IPS-NIHi11 (cell line): ENCODE data around the gene GLDC.
"Not testable (repeated sequence)": the region's sequence is repeated elsewhere in the genome, so short reads cannot be mapped to it uniquely, and the experiment has no call there.

Experiments used
- DNase-seq: peaks from one replicate; pipeline ENCODE4 v3.0.0; 2012; ENCODE audit warnings: mixed read lengths, low spot score

GLDC gene

DNA sequence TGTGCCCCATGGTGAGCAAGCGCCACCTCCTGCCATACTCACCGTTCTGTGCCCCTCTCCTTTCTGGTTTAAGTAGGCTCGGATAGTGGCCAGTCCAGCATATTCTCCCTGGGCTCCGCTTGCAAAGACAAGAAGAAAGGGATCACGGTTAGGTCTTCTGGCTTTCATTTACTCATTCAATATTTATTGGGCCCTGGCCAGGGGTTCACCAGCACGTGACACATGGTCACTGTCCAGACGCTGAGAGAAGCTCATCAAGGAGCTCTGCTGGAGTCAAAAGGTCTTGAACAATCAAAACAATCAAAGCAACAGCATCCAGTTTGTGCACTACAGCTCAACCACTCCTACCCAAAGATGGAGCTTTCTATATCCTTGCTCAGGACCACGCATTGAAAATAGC is 80.2 kb downstream of the GLDC start:
- no peak for DNase-seq

DNA sequence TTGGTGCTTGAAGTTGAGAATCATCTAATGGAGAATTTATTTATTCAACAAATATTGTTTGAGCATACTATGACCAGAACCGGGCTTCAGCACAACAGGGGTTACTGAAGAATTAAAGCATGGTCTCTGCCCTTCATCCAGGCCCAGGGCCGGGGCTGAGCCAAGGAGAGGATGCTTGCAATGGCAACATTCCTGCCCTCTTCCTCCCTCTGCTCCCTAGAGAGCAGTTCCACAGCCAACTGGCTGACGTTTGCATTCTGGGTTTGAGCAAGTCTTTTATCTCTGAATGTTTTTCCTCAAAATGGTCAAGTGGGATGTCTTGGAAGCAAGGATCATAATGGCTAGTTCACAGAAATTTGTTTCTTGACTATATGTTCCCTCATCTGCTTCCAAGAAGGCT is 80.7 kb downstream of the GLDC start:
- DNase-seq, result no peak

DNA sequence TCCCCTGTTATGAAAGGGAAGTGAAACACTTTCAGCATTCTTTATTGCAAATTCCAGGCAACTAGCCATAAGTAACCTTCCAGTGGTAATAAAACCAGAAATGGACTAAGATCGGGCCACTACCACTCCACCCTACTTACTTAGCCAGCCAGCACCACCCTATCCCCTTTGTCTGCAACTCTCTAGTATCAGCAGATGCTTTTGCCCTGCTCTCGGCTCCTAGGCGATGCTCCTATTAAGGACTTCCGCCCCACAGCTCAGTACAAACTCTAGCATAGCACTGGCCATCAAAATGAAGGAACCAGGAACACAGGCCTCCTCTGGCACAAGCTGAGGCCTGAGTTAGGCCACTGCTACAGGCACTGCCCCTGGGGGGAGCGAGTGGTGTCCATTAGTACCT is 81.2 kb downstream of the GLDC start:
- DNase-seq, result no peak

DNA sequence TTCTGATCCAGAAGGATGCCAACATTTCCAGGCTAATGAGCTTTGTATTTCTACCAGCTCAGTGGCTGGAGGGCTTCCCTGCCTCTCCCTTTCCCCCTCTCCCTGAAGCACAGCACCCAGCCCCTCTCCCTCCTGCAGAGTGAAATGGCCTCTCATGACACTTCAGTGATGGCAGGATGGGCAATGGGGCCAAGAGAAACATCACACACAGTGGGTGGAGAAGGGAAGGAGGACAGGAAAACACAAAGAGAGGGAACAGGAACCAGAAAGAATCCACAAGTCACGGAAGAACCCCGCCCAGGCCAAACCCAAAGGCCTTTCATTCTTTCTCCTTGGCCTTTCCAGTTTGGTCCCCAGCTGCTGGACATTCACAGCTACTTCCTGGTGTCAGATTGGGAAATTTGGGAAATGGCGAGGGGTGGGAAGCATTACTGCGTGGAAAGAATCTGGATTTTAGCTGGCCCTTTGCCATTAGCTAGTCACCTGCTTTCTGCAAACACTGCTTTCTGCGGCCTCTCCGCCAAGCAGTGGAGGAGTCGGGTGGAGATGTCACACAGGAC is 82.6 kb downstream of the GLDC start:
- no peak for DNase-seq

DNA sequence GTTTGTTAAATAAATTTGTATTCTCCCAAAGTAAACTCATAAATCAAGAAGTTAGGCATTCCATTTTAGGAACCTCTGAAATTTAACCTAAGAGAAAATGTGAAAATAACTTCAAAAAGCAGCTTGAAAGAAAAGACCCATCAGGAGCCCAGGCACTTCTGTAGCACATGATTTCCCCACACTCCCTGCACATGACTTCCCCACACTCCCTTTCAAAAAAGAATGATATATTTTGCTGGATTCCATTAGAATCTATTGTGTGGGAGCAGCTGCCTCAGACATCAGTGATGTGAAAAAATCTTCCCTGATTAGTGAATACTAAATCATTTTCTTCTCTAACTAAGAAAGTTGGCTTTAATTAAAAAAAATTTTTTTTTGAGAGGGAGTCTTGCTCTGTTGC is 83.3 kb downstream of the GLDC start:
- DNase-seq, result no peak

DNA sequence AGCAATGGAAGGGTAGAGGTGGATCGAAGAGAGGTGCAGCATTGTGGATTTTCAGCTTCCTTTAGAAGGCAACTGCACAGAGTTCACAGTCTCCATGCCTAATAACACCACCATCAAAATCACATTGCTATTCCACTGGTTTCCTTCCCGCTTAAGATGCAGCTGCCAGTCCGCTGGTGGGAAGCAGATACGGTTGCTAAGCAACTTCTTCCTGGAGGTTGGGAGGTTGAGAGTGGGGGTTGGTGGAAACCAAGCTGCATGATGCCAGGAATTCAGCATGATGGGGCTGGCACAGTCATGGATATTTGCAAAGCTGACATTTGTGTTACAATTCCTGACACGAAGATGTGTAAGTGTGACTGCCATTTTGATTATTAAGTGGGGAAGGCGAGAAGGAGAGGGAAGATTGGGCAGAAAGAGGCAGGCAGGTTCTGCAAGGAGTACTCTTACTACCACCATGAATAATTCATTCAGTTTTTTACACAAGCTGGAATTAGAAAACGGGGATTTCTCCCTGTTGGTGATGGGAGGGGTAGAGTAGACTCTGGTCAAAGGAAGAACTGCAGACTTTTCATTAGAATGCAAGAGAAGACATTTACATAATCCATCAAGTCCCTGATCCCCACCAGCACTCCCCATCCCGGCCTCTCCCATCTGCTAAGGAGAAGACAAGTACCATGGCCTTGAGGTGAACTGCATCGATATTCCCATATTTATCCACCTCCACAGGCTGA is 87.5 kb downstream of the GLDC start:
- DNase-seq, result peak; percentile 27

DNA sequence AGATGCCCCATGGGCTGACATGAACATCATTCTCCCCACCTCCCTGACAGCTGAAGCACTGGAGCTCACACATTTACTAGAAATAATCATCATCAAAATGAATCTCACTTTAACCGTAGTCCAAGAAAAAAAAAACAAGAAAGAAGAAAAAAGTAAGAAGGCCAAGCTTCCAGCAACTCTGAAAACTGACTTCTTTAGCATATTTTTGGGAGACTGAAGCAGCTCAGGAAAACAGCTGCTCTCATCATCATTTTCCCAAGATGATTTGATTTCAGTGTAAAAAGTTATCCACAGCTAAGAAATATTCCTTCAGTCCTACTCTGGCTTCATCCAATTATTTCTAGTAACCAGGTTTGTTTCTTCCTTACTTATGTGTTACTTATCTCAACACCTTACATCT is 91.7 kb downstream of the GLDC start:
- DNase-seq, result no peak

DNA sequence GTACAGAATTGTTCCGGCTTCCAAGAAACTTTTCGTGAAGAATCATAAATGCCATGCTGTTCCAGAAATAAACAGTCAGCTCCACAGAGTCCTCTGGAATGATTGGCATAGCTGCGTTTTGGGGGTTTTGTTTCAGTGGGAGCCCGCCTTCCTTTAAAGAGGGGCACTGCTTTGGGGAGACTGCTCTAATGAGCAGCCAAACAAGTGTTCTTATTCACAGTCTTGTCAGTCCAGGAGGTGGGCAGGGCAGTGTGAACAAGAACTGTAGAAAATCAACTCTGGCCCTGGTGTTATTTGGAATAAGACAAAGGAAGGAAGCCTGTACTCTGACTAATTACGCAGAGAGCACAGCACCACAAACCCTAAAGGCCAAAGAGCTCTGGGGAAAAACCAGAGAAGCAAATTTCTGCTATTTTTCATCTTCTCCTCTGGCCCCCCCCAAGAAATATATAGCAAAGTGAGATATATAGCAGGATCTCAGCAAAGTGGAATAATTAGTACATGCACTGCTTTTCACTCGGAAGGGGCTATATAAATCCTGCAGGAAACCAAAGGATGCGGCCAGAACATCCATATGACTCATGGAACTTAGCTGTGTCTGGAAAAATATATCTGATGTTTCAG is 92.9 kb downstream of the GLDC start:
- DNase-seq, result no peak

DNA sequence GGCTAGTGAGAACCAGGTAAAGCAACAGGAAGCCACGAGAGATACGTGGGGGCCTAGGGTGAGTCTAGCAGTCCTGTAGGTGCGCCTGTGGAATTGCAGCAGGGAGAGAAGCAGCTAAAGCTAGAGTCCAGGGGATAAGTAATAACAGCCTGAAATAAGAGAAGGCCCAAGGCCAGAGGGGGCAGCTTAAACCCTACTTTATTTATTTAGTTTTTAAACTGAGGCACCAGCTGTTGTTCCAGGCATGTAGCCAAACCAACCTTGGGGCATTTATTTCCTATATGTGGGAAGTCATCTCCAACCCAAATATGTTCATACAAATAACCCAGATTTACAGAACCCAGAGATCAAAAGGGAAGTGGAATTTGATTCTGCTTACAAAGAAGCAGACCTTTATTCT is 93.5 kb downstream of the GLDC start:
- no peak for DNase-seq

DNA sequence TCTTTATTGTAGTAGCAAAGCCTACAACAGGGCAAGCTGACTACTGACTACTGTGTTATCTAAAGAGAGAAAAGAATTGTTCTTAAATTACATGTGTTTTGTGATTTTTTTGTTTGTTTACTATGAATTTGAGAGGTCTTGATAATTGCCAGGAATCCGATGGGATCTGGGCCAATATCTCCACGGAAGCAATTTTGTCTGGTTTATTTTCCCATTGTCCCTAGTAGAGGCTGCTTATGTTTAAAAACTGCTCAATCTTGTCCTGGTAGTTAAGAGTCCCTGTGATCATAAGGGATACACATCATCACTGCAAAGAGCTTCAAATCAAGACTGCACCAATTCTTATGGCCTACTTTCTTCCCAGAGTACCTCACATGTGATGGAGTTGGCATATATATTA is 94.4 kb downstream of the GLDC start:
- DNase-seq, result no peak

DNA sequence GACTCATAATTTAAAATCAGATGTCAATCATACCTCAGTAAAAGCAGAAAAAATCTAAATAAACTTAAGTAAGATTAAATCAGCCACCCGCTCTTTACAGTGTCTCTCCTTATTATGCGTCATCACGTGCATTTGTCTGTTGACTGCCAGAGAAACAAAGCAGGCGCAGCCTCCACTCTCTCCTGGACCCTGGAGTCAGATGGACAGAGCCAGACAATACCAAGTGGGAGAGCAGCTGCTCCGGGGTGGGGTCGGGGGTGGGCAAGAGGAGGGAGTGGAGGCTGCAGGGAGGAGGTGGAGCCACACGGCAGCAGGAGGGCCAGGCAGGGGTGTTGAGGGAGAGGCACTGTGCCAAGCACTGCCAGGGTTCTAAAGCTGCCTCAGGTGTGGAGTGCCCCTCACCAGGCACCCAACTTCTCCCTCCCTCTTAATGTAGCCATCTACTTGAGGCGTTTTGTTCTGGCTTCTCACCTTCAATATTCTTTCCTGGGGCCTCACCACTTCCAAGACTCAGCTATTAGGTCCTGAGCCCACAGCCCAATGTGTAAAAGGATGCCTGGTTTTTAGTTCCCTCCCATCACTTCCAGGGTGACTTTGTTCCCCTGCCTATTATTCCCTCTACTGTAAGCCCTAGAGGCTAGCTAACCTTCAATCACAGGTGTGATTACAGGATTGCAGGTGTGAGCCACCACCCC is 96.3 kb downstream of the GLDC start:
- DNase-seq, result no peak

DNA sequence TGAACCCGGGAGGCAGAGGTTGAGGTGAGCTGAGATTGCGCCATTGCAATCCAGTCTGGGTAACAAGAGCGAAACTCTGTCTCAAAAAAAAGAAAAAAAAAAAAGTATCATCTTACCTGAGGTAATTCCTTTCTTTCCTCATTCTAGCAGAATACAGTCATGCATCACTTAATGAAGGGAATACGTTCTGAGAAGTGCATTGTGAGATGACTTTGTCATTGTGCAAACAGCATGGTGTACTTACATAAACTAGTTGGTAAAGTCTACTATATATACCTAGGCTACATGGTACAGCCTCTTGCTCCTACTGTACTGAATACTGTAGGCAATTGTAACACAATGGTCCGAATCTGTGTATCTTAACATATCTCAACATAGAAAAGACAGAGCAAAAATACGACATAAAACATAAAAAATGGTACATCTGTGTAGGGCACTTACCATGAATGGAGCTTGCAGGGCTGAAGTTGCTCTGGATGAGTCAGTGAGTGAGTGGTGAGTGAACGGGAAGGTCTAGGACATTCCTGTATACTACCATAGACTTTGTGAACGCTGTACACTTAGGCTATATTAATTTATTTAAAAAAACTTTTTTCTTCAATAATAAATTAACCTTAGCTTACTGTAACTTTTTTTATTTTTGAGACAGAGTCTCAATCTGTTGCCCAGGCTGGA is 100.4 kb downstream of the GLDC start:
- DNase-seq, result no peak

DNA sequence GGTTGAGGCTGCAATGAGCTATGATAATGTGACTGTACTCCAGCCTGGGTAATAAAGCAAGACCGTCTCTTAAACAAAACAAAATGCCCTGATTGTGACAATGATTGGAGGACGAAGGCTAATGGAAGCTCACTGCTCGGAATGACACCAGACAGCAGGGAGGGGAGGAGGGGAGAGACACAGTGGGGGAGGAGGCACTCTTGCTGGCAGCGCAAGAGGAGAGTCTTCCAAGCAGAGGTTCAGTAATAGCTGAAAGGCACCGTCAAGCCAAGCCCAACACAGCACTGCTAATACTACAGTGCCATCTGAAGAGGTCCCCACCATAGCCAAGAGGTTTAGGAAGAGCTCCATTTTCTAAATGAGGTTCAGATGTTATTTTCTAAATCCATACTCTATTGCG is 102.3 kb downstream of the GLDC start:
- no peak for DNase-seq

DNA sequence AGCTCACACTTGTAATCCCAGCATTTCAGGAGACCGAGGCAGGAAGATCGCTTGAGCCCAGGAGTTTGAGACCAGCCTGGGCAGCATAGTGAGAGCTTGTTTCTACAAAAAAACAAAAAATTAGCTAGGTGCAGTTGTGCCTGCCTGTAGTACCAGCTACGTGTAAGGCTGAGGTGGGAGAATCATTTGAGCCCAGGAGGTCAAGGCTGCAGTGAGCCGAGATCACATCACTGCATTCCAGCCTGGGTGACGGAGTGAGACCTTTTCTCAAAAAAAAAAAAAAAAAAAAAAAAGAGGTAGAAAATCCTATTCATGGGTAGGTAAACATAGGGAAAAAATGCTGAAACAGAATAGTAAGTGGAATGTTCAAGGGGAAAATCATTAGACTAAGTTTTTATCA is 102.9 kb downstream of the GLDC start:
- DNase-seq, result not testable (repeated sequence)

DNA sequence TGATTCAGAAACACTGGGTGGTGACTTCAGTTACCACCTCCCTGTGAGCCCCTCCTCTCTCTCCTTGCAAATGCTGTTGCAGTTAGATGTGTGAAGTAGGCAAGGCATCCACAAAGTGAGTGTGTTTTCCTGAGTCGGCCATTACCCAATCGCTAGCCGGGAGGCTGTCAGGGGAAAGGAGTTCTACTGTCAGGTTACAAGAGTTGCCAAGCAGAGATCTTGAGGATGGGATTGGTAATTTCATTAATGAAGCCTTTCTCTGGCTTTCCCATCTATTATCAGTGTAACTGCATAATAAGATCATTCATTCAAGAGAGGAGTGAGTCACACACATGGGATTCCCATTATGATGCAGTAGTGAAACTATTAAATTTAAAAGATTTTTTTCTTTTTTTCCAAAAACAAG is 106.9 kb downstream of the GLDC start:
- no peak for DNase-seq

DNA sequence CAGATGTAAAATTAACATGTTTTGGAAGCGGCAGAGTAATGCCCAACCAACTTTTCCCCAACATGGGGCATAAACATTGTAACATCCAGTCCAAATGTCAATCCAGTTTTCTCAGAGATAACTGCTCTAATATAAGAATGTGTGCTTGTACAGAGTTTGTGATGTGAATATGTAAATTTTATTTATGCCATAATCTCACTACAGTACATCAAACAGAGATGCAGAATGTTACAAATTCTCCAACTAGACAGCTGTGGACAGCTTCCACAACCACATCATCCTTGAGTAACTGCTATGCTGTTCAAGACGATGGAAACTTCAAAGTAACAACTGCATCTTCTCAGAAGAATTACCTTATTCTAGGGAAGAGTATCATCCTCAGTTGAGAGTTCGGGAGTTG is 109.9 kb downstream of the GLDC start:
- no peak for DNase-seq

DNA sequence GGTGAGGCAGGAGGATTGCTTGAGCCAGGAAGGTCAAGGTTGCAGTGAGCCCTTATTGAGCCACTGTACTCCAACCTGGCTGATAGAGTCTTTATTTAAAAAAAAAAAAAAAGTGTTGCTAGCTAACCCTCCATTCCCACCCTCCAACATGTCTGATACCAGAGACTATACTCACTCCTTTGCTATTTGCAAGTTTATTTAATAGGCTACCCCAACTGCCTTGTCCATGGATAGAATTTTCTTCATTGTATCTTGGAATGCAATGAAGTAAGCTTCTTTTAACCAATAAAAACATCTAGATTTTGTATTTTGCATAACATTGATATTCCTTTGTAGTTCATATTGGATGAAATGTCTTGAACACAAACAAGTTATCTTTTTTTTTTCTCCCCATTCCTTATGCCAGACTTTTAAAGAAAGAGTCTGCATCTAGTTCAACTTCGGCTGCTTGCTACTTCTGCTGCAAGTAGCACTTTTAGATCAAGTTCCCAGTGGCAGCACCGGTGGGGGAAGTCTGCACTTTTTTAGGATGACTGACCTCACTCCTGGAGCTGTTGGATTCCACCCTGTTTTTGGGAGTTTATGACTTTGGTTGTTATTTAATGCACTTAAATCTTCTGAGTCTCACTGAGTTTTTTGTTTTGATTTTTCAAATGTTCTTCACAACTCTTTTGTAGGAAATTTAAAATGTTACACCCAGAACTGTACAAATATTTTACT is 120.0 kb downstream of the GLDC start:
- no peak for DNase-seq

DNA sequence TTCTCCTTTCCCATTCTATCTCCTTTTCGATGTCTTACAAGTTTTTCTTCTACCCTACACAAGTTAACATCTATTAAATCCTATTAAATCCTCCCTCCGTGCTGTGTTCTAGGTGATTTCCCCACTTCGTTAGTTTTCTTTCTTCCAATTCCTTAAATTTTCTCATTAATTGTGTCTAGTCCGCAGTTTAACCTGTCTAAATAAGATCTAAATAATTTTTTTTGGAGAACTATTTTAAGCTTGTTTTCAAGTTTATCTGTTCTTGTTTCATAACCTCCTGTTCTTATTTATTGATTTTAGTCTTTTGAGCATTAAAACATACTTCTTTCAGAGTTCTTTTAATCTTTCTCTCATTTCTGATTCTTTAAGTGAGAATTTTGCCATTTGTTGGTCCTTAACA is 123.3 kb downstream of the GLDC start:
- no peak for DNase-seq

DNA sequence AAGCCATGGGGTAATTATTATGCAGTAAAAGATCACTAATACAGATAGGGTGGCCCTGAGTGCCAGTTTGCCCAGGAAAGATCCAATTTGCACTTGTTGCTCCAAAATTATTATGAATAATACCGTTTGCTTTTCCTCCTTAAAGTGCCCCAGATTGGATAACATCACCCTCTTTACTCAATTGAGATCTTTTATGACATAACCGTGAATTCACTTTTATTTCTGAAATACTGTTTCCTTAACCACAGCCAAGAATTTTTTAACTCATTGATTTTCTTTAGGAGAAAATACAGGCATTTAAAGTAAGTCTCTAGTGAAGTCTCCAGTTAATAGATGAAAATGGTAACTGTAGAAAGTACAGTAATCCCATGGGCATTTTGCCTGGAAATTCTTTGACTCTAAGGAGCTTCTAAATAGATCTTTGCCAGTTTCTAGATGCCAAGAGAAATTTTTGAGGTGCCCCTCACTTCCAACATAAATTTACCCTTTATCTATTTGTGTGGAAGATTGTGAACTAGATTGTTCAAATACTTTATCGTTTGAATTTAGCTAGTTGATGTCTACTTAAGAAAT is 133.4 kb downstream of the GLDC start:
- DNase-seq, result no peak

DNA sequence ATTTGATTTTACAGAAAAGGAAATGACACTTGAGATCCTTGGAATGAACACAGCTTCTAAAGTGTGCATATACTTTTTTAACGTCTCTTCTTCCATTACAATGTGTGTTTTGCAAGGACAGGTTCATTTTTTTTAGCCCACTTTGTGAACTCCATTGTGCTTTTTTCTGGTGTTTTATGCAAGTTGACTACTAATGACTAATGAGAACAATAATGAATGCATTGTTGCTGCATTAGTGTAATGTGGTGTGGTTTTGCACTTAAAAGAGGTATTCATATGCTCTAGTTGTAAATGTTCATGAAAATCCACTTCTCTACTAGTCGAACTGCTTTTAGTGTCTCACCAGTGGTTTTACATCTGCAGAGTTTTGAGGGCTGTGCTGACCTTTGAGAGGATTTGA is 139.0 kb downstream of the GLDC start:
- DNase-seq, result no peak

DNA sequence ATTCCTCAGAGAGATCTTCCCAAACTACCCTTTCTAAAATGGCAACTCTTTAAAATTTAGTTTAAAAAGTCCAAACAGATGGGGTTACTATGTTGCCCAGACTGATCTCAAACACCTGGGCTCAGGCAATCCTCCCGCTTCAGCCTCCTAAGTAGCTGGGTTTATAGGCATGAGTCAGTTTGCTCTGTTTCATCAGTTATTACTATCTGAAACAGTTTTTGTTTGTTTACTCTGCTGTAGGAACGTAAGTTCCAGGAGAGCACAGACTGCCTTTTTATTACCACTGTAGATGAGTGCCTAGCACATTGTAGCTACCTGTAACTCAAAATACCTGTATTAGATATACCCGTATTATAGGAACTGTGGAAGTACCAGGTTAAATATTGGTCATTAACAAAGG is 143.1 kb downstream of the GLDC start:
- no peak for DNase-seq
